MM.1S (cell line): ENCODE measurements around the gene COL9A2.
"Not testable (repeated sequence)": the region's sequence is repeated elsewhere in the genome, so short reads cannot be mapped to it uniquely, and the experiment has no call there.

Experiments used
- DNase-seq: peaks from one replicate; pipeline ENCODE4 v3.0.0-alpha.2; 2015
- H2AFZ ChIP-seq: fragments of 300-600 bp; sonication (generic); 2 replicates; pipeline ENCODE4 v1.6.0; 2016; ENCODE audit warnings: antibody characterized with exemption, low read length
- H3F3A ChIP-seq: fragments of 300-600 bp; sonication (generic); 2 replicates; pipeline ENCODE4 v1.6.1; 2016; ENCODE audit warnings: mild to moderate bottlenecking, antibody characterized with exemption, low read length, moderate library complexity, mixed read lengths; ENCODE audit not compliant: insufficient read depth
- H3K27ac ChIP-seq: fragments of 300-600 bp; sonication (generic); 2 replicates; pipeline ENCODE4 v1.5.1; 2016; ENCODE audit warnings: mild to moderate bottlenecking, low read length
- H3K27me3 ChIP-seq: fragments of 300-600 bp; sonication (generic); replicated peaks from 2 replicates; pipeline ENCODE4 v1.6.0; 2016; ENCODE audit warnings: low read length; ENCODE audit not compliant: insufficient read depth
- H3K36me3 ChIP-seq: fragments of 300-600 bp; sonication (generic); replicated peaks from 2 replicates; pipeline ENCODE4 v1.6.1; 2016; ENCODE audit warnings: mild to moderate bottlenecking, low read length, mixed read lengths; ENCODE audit not compliant: insufficient read depth
- H3K4me1 ChIP-seq: fragments of 300-600 bp; sonication (generic); 2 replicates; pipeline ENCODE4 v1.6.1; 2016; ENCODE audit warnings: low read length, mixed read lengths
- H3K4me2 ChIP-seq: fragments of 300-600 bp; sonication (generic); 2 replicates; pipeline ENCODE4 v1.6.0; 2016; ENCODE audit warnings: low read depth, low read length
- H3K4me3 ChIP-seq: fragments of 300-600 bp; sonication (generic); 2 replicates; pipeline ENCODE4 v1.5.1; 2016; ENCODE audit warnings: low read length, mixed read lengths
- H3K79me2 ChIP-seq: fragments of 300-600 bp; sonication (generic); 2 replicates; pipeline ENCODE4 v1.6.1; 2016; ENCODE audit warnings: mixed run types, low read length, mixed read lengths
- H3K9ac ChIP-seq: fragments of 300-600 bp; sonication (generic); 2 replicates; pipeline ENCODE4 v1.6.1; 2016; ENCODE audit warnings: low read length, mixed read lengths
- H3K9me2 ChIP-seq: fragments of 300-600 bp; sonication (generic); replicated peaks from 2 replicates; pipeline ENCODE4 v1.6.1; 2016; ENCODE audit warnings: mild to moderate bottlenecking, low read length, mixed read lengths; ENCODE audit not compliant: insufficient read depth
- H3K9me3 ChIP-seq: fragments of 300-600 bp; sonication (generic); replicated peaks from 2 replicates; pipeline ENCODE4 v1.6.1; 2016; ENCODE audit warnings: mild to moderate bottlenecking, low read length, mixed read lengths; ENCODE audit not compliant: insufficient read depth
- H4K20me1 ChIP-seq: fragments of 300-600 bp; sonication (generic); 2 replicates; pipeline ENCODE4 v1.6.1; 2016; ENCODE audit warnings: mild to moderate bottlenecking, low read length, moderate library complexity, mixed read lengths; ENCODE audit not compliant: insufficient read depth
- EZH2 ChIP-seq: fragments of 300-600 bp; sonication (generic); optimal IDR thresholded peaks from 2 replicates; pipeline ENCODE3; 2017; ENCODE audit warnings: low read depth, mild to moderate bottlenecking, antibody characterized with exemption, low read length, mixed read lengths
- EZH2phosphoT487 ChIP-seq: fragments of 300-600 bp; sonication (generic); IDR thresholded peaks from 2 replicates; pipeline ENCODE4 v1.6.1; 2018; ENCODE audit warnings: antibody characterized with exemption, low read length
- TF ChIP-seq, protein P1 (sequence below): fragments of 300-600 bp; sonication (generic); IDR thresholded peaks from 2 replicates; pipeline ENCODE4 v1.5.1; 2016; ENCODE audit warnings: antibody characterized with exemption, low read length, mixed read lengths

COL9A2 gene

DNA sequence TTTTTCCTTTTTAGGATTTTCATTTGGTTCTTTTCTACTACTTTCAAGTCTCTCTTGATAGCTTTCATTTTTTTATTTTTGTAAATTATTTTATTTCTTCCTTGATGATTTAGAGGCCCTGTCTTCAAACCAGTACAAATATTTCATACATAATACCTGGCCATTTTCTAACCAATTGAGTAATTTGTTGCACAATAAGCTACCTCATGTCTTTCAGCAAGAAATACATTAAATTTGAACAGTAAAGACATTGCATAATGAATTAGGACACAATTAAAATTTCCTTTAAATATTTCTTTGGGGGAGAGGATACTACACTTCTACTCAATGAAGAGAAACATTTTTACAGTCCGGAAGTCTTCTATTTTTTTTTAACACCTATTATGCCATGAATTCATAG, 15.6 kb upstream of the COL9A2 start:
- Histone ChIP-seq H3K27ac (no peak overlapping the region), H3K36me3 (no peaks in the 10 kb centered on the region), H3K9ac (no peak overlapping the region), H3K27me3 (no peaks in the 10 kb centered on the region), H3K4me3 (no peak overlapping the region), H2AFZ (no peak overlapping the region), H3F3A (no peaks in the 10 kb centered on the region), H3K4me1 (no peaks in the 10 kb centered on the region), H3K9me3 (no peaks in the 10 kb centered on the region), H4K20me1 (no peaks in the 10 kb centered on the region), H3K4me2 (no peak overlapping the region), H3K79me2 (no peaks in the 10 kb centered on the region), H3K9me2 (no peaks in the 10 kb centered on the region)
- DNase-seq = no peak
- no peak for TF ChIP-seq EZH2
- no peak for TF ChIP-seq EZH2phosphoT487
- TF ChIP-seq, protein P1, sequence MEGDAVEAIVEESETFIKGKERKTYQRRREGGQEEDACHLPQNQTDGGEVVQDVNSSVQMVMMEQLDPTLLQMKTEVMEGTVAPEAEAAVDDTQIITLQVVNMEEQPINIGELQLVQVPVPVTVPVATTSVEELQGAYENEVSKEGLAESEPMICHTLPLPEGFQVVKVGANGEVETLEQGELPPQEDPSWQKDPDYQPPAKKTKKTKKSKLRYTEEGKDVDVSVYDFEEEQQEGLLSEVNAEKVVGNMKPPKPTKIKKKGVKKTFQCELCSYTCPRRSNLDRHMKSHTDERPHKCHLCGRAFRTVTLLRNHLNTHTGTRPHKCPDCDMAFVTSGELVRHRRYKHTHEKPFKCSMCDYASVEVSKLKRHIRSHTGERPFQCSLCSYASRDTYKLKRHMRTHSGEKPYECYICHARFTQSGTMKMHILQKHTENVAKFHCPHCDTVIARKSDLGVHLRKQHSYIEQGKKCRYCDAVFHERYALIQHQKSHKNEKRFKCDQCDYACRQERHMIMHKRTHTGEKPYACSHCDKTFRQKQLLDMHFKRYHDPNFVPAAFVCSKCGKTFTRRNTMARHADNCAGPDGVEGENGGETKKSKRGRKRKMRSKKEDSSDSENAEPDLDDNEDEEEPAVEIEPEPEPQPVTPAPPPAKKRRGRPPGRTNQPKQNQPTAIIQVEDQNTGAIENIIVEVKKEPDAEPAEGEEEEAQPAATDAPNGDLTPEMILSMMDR = no peak

DNA sequence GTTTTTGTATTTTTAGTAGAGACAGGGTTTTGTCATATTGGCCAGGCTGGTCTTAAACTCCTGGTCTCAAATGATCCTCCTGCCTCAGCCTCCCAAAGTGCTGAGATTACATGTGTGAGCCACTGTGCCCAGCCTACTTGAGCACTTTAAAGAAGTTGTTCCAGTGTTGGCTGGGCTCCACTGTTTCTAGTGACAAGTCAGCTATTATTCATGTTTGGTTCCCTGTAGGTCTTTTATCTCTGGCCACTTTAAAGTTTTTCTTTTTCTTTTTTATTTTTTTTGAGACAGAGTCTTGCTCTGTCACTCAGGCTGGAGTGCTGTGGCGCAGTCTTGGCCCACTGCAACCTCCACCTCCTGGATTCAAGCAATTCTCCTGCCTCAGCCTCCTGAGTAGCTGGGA, 14.3 kb upstream of the COL9A2 start:
- not testable (repeated sequence) for H2AFZ ChIP-seq, H3F3A ChIP-seq, DNase-seq, H3K36me3 ChIP-seq, H4K20me1 ChIP-seq, H3K4me2 ChIP-seq, H3K9me3 ChIP-seq, H3K9me2 ChIP-seq, H3K4me1 ChIP-seq, H3K27ac ChIP-seq, H3K9ac ChIP-seq, H3K79me2 ChIP-seq, H3K27me3 ChIP-seq, H3K4me3 ChIP-seq

DNA sequence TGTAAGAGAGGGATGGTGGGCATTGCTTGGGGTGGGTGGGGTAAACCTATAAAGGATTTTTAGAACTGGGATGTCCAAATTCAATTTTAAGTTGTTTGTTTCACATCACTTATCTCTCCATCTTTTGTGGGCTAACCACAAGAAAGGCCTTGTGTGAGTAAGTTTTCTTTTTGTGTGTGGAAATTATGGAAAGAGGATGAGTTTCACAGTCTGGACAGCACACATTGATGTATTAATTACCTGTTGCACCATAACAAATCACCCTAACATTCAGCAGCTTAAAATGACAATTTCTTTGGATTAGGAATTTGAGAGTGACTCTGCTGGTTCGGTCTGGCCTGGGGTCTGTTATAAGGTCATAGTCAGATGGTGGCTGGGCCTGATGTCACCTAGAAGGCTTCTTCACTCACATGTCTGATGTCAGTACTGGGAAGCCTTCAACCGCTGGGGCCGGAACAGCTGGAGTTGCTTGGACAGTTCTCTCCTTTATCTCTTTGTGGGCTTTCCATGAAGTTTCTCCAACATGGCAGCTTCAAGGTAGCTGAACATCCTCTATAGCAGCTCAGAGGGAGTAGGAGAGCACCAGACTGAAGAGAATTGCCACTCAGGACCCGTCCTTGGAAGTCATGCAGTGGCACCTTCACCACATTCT, 2.0 kb upstream of the COL9A2 start:
- no peak for DNase-seq
- TF ChIP-seq, protein P1 = no peak
- no peak for TF ChIP-seq EZH2phosphoT487
- TF ChIP-seq EZH2 = no peak
- no peak overlapping the region for H3K4me3 ChIP-seq
- no peaks in the 10 kb centered on the region for H3F3A ChIP-seq
- no peaks in the 10 kb centered on the region for H3K79me2 ChIP-seq
- H3K4me1 ChIP-seq = peaks cover 14% of the 10 kb centered on the region; the same call in 1 of the 2 replicates
- H4K20me1 ChIP-seq = no peaks in the 10 kb centered on the region
- H2AFZ ChIP-seq = no peak overlapping the region
- no peak overlapping the region for H3K9ac ChIP-seq
- no peak overlapping the region for H3K27ac ChIP-seq
- no peaks in the 10 kb centered on the region for H3K9me2 ChIP-seq
- no peaks in the 10 kb centered on the region for H3K36me3 ChIP-seq
- H3K4me2 ChIP-seq = no peak overlapping the region
- peaks cover 16% of the 10 kb centered on the region for H3K27me3 ChIP-seq
- H3K9me3 ChIP-seq = no peaks in the 10 kb centered on the region

DNA sequence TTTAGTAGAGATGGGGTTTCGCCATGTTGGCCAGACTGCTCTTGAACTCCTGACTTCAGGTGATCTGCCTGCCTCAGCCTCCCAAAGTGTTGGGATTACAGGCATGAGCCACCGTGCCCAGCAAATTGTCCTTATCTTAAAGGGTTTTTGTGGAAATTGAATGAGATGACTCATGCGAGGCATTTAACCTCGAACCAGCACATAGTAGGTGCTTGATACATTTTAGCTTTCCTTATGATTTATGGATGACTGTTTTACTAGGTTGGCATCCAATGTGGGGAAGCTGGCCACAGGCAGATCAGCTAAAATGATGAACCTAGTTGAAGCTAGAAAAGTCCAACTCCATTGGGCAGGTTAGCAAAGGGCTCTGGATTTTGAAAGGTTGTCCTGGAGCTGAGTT, 1.4 kb upstream of the COL9A2 start:
- TF ChIP-seq, protein P1 = no peak
- TF ChIP-seq EZH2 (no peak), EZH2phosphoT487 (no peak)

More for the DNA sequence above, 1.4 kb upstream of the COL9A2 start:
- Histone ChIP-seq H3K9me3 (no peaks in the 10 kb centered on the region), H3K27ac (no peak overlapping the region), H3K36me3 (no peaks in the 10 kb centered on the region), H3K9me2 (no peaks in the 10 kb centered on the region), H3K27me3 (peaks cover 16% of the 10 kb centered on the region), H2AFZ (no peak overlapping the region), H3K79me2 (no peaks in the 10 kb centered on the region), H3K9ac (no peak overlapping the region), H3K4me3 (no peak overlapping the region), H4K20me1 (no peaks in the 10 kb centered on the region), H3K4me2 (no peak overlapping the region), H3K4me1 (peaks cover 14% of the 10 kb centered on the region; the same call in 1 of the 2 replicates), H3F3A (no peaks in the 10 kb centered on the region)
- no peak for DNase-seq
